NCI-H524 (cell line): ENCODE data around the gene BNIP2.
"Not testable (repeated sequence)": the region's sequence is repeated elsewhere in the genome, so short reads cannot be mapped to it uniquely, and the experiment has no call there.

Source experiments
- DNase-seq, 2 experiments: peaks; one replicate each; lab custom pipeline; 2025; lab: John Stamatoyannopoulos, UW

BNIP2 gene, protein sequence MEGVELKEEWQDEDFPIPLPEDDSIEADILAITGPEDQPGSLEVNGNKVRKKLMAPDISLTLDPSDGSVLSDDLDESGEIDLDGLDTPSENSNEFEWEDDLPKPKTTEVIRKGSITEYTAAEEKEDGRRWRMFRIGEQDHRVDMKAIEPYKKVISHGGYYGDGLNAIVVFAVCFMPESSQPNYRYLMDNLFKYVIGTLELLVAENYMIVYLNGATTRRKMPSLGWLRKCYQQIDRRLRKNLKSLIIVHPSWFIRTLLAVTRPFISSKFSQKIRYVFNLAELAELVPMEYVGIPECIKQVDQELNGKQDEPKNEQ

DNA sequence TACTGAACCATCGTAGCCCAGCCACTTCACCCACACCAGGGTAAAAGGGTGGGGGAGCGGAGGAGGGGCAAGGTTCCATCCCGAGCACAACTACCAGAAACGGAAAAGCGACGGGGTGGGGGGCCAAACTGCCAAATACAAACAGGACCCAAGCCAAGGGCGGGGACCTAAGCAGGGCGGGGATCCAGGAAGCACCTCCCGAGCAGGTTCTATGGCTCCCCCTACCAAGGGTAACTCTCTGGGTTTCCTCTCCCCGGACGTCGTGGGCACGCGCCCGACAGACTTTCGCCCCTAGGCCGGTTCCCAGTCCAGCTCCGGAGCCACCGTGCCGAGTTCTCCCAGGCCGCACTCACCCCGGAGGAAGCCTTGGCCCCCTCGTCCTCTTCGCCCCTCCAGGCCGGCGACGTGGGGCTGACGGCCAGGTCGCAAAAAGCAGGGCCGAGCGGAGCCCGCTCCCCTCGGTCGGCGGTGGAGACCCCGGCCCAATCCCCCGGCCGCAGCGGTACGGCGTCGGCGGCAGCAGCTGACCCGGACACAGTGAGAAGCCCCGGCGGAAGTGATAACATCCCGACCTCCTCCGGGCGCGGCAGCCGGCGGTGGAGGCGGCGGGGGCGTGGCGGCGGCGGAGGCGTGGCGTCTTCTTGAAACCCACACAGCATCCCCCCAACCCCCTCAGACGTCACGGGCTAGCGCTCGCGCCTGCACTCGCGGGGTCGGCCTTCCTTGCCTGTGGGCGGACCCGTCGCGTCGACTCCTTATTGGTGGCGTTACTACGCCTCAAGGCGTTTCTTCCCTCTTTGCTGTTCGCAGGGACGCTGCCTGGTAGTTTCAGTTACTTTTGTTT is at the start of gene BNIP2:
TSS of gene BNIP2 (minus strand) at position 539 of the 844 bp plus-strand sequence. CDS start 6,863 bp downstream, outside the sequence.
- DNase-seq = peak; percentile 98 to 99

- no peak for DNase-seq
Observed at GRCh38 chr15:59738676-59739075, 49.6 kb upstream of the BNIP2 start.

DNA sequence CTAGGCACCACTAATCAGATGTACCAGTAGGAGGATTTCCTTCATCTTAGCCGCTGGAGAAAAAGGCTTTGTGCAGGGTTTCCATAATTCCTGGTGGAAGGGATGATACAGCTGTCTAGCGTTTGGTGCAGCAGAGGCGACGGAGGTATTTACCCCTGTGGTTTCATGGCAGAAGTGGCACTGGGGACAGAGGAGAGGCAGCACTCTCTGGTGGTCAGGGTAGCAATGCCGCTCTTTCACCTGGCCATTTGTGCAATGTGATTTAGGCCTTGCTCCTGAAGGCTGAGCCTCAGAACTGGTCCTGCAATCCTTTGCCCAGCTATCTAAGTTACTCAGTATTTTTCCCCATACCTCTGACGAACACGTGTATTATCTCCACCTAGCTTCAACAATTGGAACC is 47.1 kb upstream of the BNIP2 start:
- no peak for DNase-seq

GRCh38 chr15:59725151-59725486 is 36.0 kb upstream of the BNIP2 start:
- no peak for DNase-seq

- DNase-seq = no peak
Observed at GRCh38 chr15:59723687-59724346, 34.7 kb upstream of the BNIP2 start.

GRCh38 chr15:59722476-59722875 is 33.4 kb upstream of the BNIP2 start:
- no peak for DNase-seq

- no peak for DNase-seq
Observed at GRCh38 chr15:59722037-59722436, 32.9 kb upstream of the BNIP2 start.

GRCh38 chr15:59721411-59721810 is 32.3 kb upstream of the BNIP2 start:
- DNase-seq = no peak

DNA sequence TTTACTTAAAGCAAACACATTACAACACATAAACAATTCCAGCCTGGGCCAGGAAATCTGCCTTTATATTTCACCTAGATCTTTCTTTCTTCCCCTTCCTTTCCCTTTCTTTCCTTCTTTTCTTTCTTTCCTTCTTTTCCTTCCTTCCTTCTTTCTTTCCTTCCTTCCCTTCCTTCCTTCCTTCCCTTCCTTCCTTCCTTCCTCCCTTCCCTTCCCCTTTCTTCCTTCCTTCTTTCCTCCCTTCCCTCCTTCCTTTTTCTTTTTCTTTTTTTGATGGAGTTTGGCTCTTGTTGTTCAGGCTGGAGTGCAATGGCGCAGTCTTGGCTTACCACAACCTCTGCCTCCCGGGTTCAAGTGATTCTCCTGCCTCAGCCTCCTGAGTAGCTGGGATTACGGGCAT is 24.1 kb upstream of the BNIP2 start:
- no peak for DNase-seq

DNA sequence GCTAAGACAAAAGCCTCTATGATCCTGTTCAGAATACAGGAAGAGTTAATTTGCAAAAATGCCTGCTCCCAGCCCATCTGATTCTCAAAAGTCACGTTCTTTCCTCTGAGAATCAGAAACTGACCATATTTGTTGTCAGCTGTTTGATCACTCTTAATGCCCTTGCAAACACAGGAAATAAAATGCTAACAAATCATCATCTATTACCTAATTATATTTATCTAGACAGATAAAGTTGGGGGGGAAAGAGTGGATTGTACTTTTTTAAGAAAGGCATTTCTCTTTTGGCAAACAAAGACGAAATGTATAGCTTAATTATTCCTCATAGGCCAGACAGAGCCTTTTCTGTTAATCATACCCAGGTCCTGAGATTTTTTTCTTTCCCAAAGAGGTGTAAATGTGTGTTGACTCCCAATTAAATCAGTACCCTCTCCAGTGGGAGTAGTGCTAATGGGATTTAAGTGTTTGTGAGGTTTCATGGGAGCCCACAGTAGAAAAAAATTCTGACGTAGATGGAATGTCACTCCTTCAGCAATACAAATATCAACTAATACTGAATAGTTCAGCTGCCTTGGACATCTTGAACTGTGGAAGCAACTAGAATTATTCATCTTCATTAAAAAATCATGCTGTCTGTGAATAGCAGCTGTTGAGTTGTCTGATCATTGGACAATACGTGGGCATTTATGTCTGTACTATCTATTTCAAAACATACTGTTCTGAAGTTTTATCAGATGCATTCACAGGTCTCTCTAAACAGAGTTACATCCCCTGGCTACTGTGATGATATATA is 22.5 kb upstream of the BNIP2 start:
- no peak for DNase-seq

- DNase-seq = no peak
Observed at GRCh38 chr15:59707619-59708018, 18.5 kb upstream of the BNIP2 start.

- no peak for DNase-seq
Observed at GRCh38 chr15:59703979-59704796, 15.1 kb upstream of the BNIP2 start.

DNA sequence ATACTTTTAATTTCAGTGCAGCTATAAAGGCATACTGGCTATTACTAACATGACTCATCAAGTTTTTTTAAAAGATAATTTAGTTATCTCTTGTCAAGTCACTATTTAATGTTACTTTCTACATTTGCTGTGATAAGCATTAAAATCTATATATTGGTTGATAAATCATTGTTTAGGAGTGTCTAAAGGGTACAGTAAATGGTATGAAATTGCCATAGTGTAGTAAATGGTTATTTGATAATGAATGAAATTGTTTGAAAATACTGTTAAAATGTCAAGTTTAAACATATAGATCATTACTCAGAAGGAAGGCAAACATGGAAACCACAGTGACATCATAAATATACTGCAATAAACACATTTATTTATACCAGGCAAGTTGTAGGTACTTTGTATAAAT is 13.2 kb upstream of the BNIP2 start:
- DNase-seq = no peak

DNA sequence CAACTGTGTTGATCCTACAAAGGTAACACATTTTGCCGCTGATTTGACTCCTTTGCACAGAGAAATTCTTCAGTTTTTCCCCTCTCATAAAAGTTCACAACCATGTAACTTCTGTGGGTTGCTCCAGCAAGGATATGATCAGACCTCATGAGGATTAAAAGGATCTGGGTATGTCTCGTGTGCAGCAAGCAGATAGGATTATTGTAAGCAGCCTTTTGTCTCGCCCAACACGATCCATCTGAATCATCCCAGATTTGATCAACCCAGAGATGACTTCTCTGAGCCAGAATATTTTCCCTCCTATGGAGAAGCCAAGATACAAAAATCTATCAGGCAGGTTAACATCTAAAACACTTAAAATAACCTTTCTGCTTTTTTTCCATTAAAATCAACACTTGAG is 12.8 kb upstream of the BNIP2 start:
- no peak for DNase-seq

GRCh38 chr15:59699810-59700431 is 10.8 kb upstream of the BNIP2 start:
- no peak for DNase-seq

GRCh38 chr15:59698065-59698464 is 8.9 kb upstream of the BNIP2 start:
- DNase-seq = not testable (repeated sequence)

DNA sequence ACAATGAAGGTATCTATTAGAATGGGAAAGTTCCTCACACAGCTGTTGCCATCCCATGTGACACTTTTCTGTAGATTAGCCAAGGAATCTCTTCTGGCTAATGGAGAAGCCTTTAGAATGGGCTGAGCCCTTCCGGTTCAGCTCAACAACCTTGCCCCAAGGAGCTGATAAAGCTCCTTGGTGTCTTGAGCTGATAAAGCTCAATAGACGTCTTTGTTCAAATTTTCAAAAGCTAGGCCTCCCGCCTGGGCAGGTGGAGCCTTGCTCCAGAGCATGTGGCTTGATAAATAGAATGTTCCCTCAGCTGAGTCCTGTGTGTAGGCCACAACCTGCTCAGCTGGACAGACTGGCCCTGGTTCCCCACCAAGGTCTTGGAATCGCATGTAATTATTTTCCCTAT is 7.2 kb upstream of the BNIP2 start:
- DNase-seq = no peak

GRCh38 chr15:59694779-59695178 is 5.7 kb upstream of the BNIP2 start:
- DNase-seq = no peak

DNA sequence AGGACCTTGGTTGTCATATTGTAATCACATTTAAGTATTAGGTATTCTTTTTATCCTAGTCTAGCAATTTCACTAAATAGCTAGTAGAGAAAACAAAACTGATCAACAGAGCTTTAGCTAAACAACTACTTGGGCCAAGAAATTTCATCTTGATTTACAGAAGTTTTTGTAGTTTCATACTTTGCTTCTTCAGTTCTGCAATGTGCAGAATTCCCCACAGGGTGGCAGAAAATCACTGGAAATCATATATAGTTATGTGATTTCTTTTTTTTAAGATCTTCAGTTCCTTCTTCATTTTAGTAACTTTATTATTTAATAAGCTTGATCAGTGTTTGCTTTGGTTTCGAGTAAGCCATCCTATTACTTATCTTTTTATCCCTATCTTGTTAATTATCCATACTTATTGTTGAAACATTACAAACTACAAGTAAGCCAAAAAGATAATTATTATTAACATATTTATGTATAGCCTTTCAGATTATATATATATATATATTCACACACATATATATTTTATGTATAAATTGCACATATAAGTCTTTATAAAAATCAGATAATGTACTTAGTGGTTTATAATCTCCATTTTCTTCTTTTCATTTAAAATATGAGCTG is 2.2 kb upstream of the BNIP2 start:
- DNase-seq = peak in 1 of 2 experiments; percentile 39

DNA sequence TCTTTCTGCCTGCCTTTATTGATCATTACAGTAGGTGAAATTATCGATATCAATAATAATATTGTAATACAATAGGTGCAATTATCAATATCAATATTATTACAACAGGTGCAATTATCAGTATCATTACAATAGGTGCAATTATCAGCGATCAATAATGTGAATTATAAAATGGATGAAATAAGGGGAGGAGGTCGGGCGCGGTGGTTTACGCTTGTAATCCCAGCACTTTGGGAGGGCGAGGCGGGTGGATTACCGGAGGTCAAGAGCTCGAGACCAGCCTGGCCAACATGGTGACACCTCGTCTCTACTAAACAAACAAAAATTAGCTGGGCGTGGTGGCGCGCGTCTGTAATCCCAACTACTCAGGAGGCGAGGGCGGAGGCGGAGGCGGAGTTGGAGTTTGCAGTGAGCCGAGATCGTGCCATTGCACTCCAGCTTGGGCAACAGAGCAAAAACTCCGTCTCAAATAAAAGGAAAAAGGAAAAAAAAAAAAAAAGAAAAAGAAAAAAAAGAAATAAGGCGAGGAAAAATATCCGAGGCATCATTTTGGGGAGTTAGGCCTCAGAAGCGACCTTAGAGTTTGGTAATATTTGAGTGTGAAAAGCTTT is 611 bp upstream of the BNIP2 start:
- DNase-seq = peak; percentile 63 to 84
